Esophagus muscularis mucosa (tissue), 4 donors: Measurements from ENCODE around the gene ERC2. TPM values are rescaled to one million over a fixed set of nuclear protein-coding genes. Genes with fewer than 3 reads are reported as not detected.

ENCODE experiments used
- DNase-seq: peaks from one replicate; pipeline ENCODE4 v3.0.0-alpha.2; 2017; ENCODE audit errors: extremely low spot score
- H3K27ac ChIP-seq, 4 donors: fragments of 200-600 bp; sonication (generic); replicated peaks in 1 of 4; 1 replicate in 3 of 4; 2 replicates in 1 of 4; pipeline ENCODE4 v1.5.1; 2016 to 2019; ENCODE audit warnings: mild to moderate bottlenecking in 1 of 4
- H3K27me3 ChIP-seq, 4 donors: fragments of 200-600 bp; sonication (generic); one replicate each; pipeline versions ENCODE4 v1.5.1 to v1.6.0; 2016 to 2019
- H3K36me3 ChIP-seq, 4 donors: fragments of 200-600 bp; sonication (generic); one replicate each; pipeline ENCODE4 v1.5.1; 2016 to 2019
- H3K4me1 ChIP-seq, 4 donors: fragments of 200-600 bp; sonication (generic); one replicate each; pipeline ENCODE4 v1.5.1; 2016 to 2019
- H3K4me3 ChIP-seq, 4 donors: fragments of 200-600 bp; sonication (generic); 1 replicate in 2 of 4; 2 replicates in 2 of 4; pipeline ENCODE4 v1.5.1; 2016 to 2019; ENCODE audit warnings: mild to moderate bottlenecking in 4 of 4, moderate library complexity in 1 of 4
- H3K9me3 ChIP-seq, 4 donors: fragments of 200-600 bp; sonication (generic); 1 replicate in 3 of 4; 2 replicates in 1 of 4; pipeline ENCODE4 v1.5.1; 2016 to 2019
- CTCF ChIP-seq, 3 experiments: fragments of 200-600 bp in 2 of 3; fragments of 450-650 bp in 1 of 3; sonication (generic) in 2 of 3; IDR thresholded peaks; one replicate each; pipeline ENCODE4 v1.5.1; 2017 to 2019; ENCODE audit warnings: antibody characterized with exemption in 3 of 3, mild to moderate bottlenecking in 2 of 3, moderate library complexity in 1 of 3
- EP300 ChIP-seq: sonication (generic); formaldehyde crosslinking; IDR thresholded peaks from one replicate; pipeline ENCODE4 v1.6.1; 2017; ENCODE audit warnings: antibody characterized with exemption
- POLR2A ChIP-seq: fragments of 450-650 bp; IDR thresholded peaks from one replicate; pipeline ENCODE4 v1.6.1; 2017; ENCODE audit warnings: antibody characterized with exemption, moderate library complexity, mild to moderate bottlenecking, low read depth
- POLR2AphosphoS5 ChIP-seq, 2 donors: sonication (generic); formaldehyde crosslinking; IDR thresholded peaks; one replicate each; pipeline ENCODE4 v1.6.1; 2017; ENCODE audit warnings: antibody characterized with exemption in 2 of 2
- WGBS: methylation state at CpG from one replicate; pipeline ENCODE4 v1.1.5; 2018; 5-methylcytosine and 5-hydroxymethylcytosine counted together
- intact Hi-C: fragments of 100-400 bp; cut with DNase I; formaldehyde crosslinking; loops from one replicate; pipeline ENCODE4 v1.15.1; 2023
- total RNA-seq, 4 donors: library from RNA; depleted of rRNA; stranded (reverse); fragments of >200 nt; gene quantifications; one replicate each; pipeline versions ENCODE4 v1.1.0 to v1.2.1, GENCODE V29; 2016

Gene ERC2
- total RNA-seq, 4 donors from 2014 or later = 0.42 to 2.0 (median 1.5) TPM

- WGBS = 88% methylated on average over 6 of the region's 6 CpGs
- intact Hi-C loops = no loop called here
- H3K4me1 ChIP-seq = peaks cover 0 to 10% (median 6%) of the 10 kb centered on the region in 4 donors
- no peak for DNase-seq
- H3K4me3 ChIP-seq = no peak overlapping the region
- no peak for TF ChIP-seq CTCF (IDR thresholded peaks at IDR 0.05)
- TF ChIP-seq EP300 = no peak
- no peak for TF ChIP-seq POLR2AphosphoS5 (IDR thresholded peaks at IDR 0.05)
- TF ChIP-seq POLR2A = no peak
- H3K27me3 ChIP-seq = no peaks in the 10 kb centered on the region
- no peak overlapping the region for H3K27ac ChIP-seq
- H3K36me3 ChIP-seq = peaks cover 0 to 33% (median 7%) of the 10 kb centered on the region in 4 donors
- no peaks in the 10 kb centered on the region for H3K9me3 ChIP-seq
Measured at GRCh38 chr3:55473788-55474187, 994.5 kb downstream of the ERC2 start.

- Histone ChIP-seq H3K27me3 (no peaks in the 10 kb centered on the region), H3K27ac (no peak overlapping the region), H3K4me3 (no peak overlapping the region), H3K9me3 (no peaks in the 10 kb centered on the region), H3K4me1 (peaks cover 0 to 10% (median 6%) of the 10 kb centered on the region in 4 donors), H3K36me3 (peaks cover 0 to 31% (median 7%) of the 10 kb centered on the region in 4 donors)
- 77% methylated on average over 7 of the region's 8 CpGs for WGBS
- DNase-seq = no peak
- intact Hi-C loops = no loop called here
- TF ChIP-seq EP300 (no peak), CTCF (IDR thresholded peaks at IDR 0.05) (no peak), POLR2AphosphoS5 (IDR thresholded peaks at IDR 0.05) (no peak), POLR2A (no peak)
Measured at GRCh38 chr3:55471522-55472280, 996.6 kb downstream of the ERC2 start.

DNA sequence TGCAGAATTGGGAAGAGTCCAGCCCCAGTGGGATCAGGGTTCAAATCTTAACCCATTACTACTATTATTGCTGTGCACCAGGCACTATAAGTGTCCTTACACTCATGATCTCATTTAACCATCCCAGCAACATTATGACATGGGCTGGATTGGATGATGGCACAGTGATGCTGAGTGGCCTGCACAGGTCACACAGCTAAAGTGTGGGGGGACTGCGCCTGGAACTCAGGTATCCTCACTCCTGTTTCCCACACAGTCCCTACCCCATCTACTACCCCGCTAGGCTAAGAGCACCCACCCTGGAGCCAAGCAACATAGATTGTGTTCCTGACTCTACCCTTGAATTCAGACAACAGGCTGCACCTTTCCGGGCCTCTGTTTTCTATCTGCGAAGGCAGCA is 997.2 kb downstream of the ERC2 start:
- intact Hi-C loops = no loop called here
- 87% methylated on average over 4 of the region's 4 CpGs for WGBS

GRCh38 chr3:55469957-55470526 is 998.2 kb downstream of the ERC2 start:
- no peaks in the 10 kb centered on the region for H3K27me3 ChIP-seq
- H3K36me3 ChIP-seq = peaks cover 0 to 31% (median 7%) of the 10 kb centered on the region in 4 donors
- TF ChIP-seq POLR2A = no peak
- TF ChIP-seq EP300 = no peak
- no peak for TF ChIP-seq POLR2AphosphoS5 (IDR thresholded peaks at IDR 0.05)
- TF ChIP-seq CTCF (IDR thresholded peaks at IDR 0.05) = no peak
- H3K4me1 ChIP-seq = peaks cover 0 to 10% (median 6%) of the 10 kb centered on the region in 4 donors
- no peak for DNase-seq
- 95% methylated on average over 21 of the region's 32 CpGs for WGBS
- no peaks in the 10 kb centered on the region for H3K9me3 ChIP-seq
- intact Hi-C loops = no loop called here
- H3K27ac ChIP-seq = no peak overlapping the region
- no peak overlapping the region for H3K4me3 ChIP-seq

More for the DNA sequence above, 997.2 kb downstream of the ERC2 start:
- no peak for DNase-seq
- no peak overlapping the region for H3K4me3 ChIP-seq
- H3K4me1 ChIP-seq = peaks cover 0 to 10% (median 6%) of the 10 kb centered on the region in 4 donors
- H3K36me3 ChIP-seq = peaks cover 0 to 31% (median 7%) of the 10 kb centered on the region in 4 donors
- H3K9me3 ChIP-seq = no peaks in the 10 kb centered on the region
- no peak overlapping the region for H3K27ac ChIP-seq
- no peak for TF ChIP-seq EP300
- TF ChIP-seq POLR2A = no peak
- TF ChIP-seq POLR2AphosphoS5 (IDR thresholded peaks at IDR 0.05) = no peak
- no peak for TF ChIP-seq CTCF (IDR thresholded peaks at IDR 0.05)
- no peaks in the 10 kb centered on the region for H3K27me3 ChIP-seq
